HG03039 (cell line): Measurements from ENCODE around the gene ATP13A3.

Experiments
- ATAC-seq: cut with Tn5 transposase; IDR thresholded peaks from one replicate; pipeline ENCODE4 v1.9.1; 2021; ENCODE audit warnings: mild to moderate bottlenecking, moderate library complexity; ENCODE audit not compliant: unreplicated experiment

The ATP13A3 gene

GRCh38 chr3:194446172-194446571 lies 40.6 kb downstream of the ATP13A3 start:
- ATAC-seq, result no peak

- ATAC-seq, result no peak
Measured at GRCh38 chr3:194443901-194444300, 42.9 kb downstream of the ATP13A3 start.

- ATAC-seq, result no peak
Measured at GRCh38 chr3:194440756-194441155, 46.0 kb downstream of the ATP13A3 start.

GRCh38 chr3:194439881-194440550 lies 46.8 kb downstream of the ATP13A3 start:
- ATAC-seq, result no peak

GRCh38 chr3:194434503-194434902 lies 52.3 kb downstream of the ATP13A3 start:
- ATAC-seq, result no peak

GRCh38 chr3:194431554-194431953 lies 55.2 kb downstream of the ATP13A3 start:
- no peak for ATAC-seq

GRCh38 chr3:194425399-194425798 lies 61.4 kb downstream of the ATP13A3 start:
- no peak for ATAC-seq

- no peak for ATAC-seq
Measured at GRCh38 chr3:194424953-194425352, 61.8 kb downstream of the ATP13A3 start.

GRCh38 chr3:194424373-194424772 lies 62.4 kb downstream of the ATP13A3 start:
- no peak for ATAC-seq

- no peak for ATAC-seq
Measured at GRCh38 chr3:194423317-194423716, 63.5 kb downstream of the ATP13A3 start.

- ATAC-seq, result no peak
Measured at GRCh38 chr3:194422188-194422587, 64.6 kb downstream of the ATP13A3 start.

GRCh38 chr3:194418671-194419070 lies 68.1 kb downstream of the ATP13A3 start:
- ATAC-seq, result no peak

GRCh38 chr3:194407423-194407822 lies 79.4 kb downstream of the ATP13A3 start:
- ATAC-seq, result no peak

GRCh38 chr3:194405766-194406165 lies 81.0 kb downstream of the ATP13A3 start:
- no peak for ATAC-seq

GRCh38 chr3:194404365-194405140 lies 82.2 kb downstream of the ATP13A3 start:
- no peak for ATAC-seq

GRCh38 chr3:194401868-194402329 lies 84.9 kb downstream of the ATP13A3 start:
- ATAC-seq, result no peak

GRCh38 chr3:194401346-194401745 lies 85.5 kb downstream of the ATP13A3 start:
- no peak for ATAC-seq

GRCh38 chr3:194399874-194400411 lies 86.9 kb downstream of the ATP13A3 start:
- no peak for ATAC-seq

- ATAC-seq, result no peak
Measured at GRCh38 chr3:194399166-194399565, 87.6 kb downstream of the ATP13A3 start, which contains the start of gene GP5. TSS of gene GP5 (minus strand) at chr3:194399266. CDS start at chr3:194398282, 984 bp downstream.

GRCh38 chr3:194397757-194398312 lies 89.0 kb downstream of the ATP13A3 start:
- no peak for ATAC-seq
